SW 1271 (cell line): ENCODE results near the gene TUBB1.
A peak's percentile ranks its signal among the peaks of the same experiment; 100 is the strongest.
"Not testable (repeated sequence)": the region's sequence is repeated elsewhere in the genome, so short reads cannot be mapped to it uniquely, and the experiment has no call there.

Experiments used
- DNase-seq, 2 experiments: peaks; one replicate each; lab custom pipeline; 2025; lab: John Stamatoyannopoulos, UW

TUBB1 gene

GRCh38 chr20:59019217-59019616, at the start of gene TUBB1:
TSS of gene TUBB1 (plus strand) at chr20:59019429. CDS start at chr20:59019523, 94 bp downstream.
- DNase-seq: no peak

GRCh38 chr20:58969439-58969838, 49.8 kb upstream of the TUBB1 start:
- no peak for DNase-seq

GRCh38 chr20:58970146-58970545, 49.1 kb upstream of the TUBB1 start:
- DNase-seq: no peak

- DNase-seq: no peak
Measured at GRCh38 chr20:58971429-58971828, 47.8 kb upstream of the TUBB1 start.

- DNase-seq: no peak
Measured at GRCh38 chr20:58973179-58973578, 46.0 kb upstream of the TUBB1 start.

GRCh38 chr20:58973866-58974265, 45.4 kb upstream of the TUBB1 start:
- no peak for DNase-seq

GRCh38 chr20:58975353-58975752, 43.9 kb upstream of the TUBB1 start:
- DNase-seq: no peak

- DNase-seq: no peak
Measured at GRCh38 chr20:58976061-58976730, 43.0 kb upstream of the TUBB1 start.

GRCh38 chr20:58978351-58979190, 40.7 kb upstream of the TUBB1 start:
- DNase-seq: no peak

- peak; percentile 61 to 86 for DNase-seq
Measured at GRCh38 chr20:58980711-58981627, 38.3 kb upstream of the TUBB1 start, which contains the start of gene NELFCD. TSS of gene NELFCD (plus strand) at chr20:58981256. CDS start at chr20:58981310, 54 bp downstream.

- no peak for DNase-seq
Measured at GRCh38 chr20:58981628-58982364, 37.4 kb upstream of the TUBB1 start.

- DNase-seq: no peak
Measured at GRCh38 chr20:58982406-58983114, 36.7 kb upstream of the TUBB1 start.

- DNase-seq: not testable (repeated sequence)
Measured at GRCh38 chr20:58983115-58983468, 36.1 kb upstream of the TUBB1 start.

GRCh38 chr20:58984691-58985090, 34.5 kb upstream of the TUBB1 start:
- DNase-seq: no peak

GRCh38 chr20:58985656-58986055, 33.6 kb upstream of the TUBB1 start:
- no peak for DNase-seq

GRCh38 chr20:58986286-58986967, 32.8 kb upstream of the TUBB1 start:
- no peak for DNase-seq

GRCh38 chr20:58986968-58987517, 32.2 kb upstream of the TUBB1 start:
- DNase-seq: no peak

- no peak for DNase-seq
Measured at GRCh38 chr20:58987790-58988564, 31.3 kb upstream of the TUBB1 start.

- no peak for DNase-seq
Measured at GRCh38 chr20:58988565-58988882, 30.7 kb upstream of the TUBB1 start.
